HUES6 (cell line): ENCODE data around the gene SEC14L5.
A peak's percentile ranks its signal among the peaks of the same experiment; 100 is the strongest.

Experiments
- H3K27ac ChIP-seq: 2 replicates; pipeline ENCODE4 v1.7.0; 2013; ENCODE audit warnings: low read depth, mild to moderate bottlenecking, low read length, inconsistent platforms
- H3K27me3 ChIP-seq: 2 replicates; pipeline ENCODE4 v1.6.1; 2013; ENCODE audit warnings: low read length; ENCODE audit not compliant: control insufficient read depth, insufficient read depth
- H3K36me3 ChIP-seq: 2 replicates; pipeline ENCODE4 v1.6.1; 2013; ENCODE audit warnings: low read length; ENCODE audit not compliant: control insufficient read depth, insufficient read depth
- H3K4me1 ChIP-seq: 2 replicates; pipeline ENCODE4 v1.6.1; 2013; ENCODE audit warnings: low read length; ENCODE audit not compliant: control insufficient read depth, insufficient read depth
- H3K4me3 ChIP-seq: 2 replicates; pipeline ENCODE4 v1.5.1; 2013; ENCODE audit warnings: low read depth, low read length
- H3K9ac ChIP-seq: one replicate; pipeline ENCODE4 v1.6.1; 2013; ENCODE audit warnings: mild to moderate bottlenecking, low read length
- H3K9me3 ChIP-seq: 2 replicates; pipeline ENCODE4 v1.6.1; 2013; ENCODE audit warnings: low read depth, low read length; ENCODE audit not compliant: control insufficient read depth, insufficient read depth

Gene SEC14L5

GRCh38 chr16:4931381-4931780, 26.7 kb upstream of the SEC14L5 start:
- Histone ChIP-seq H3K9ac (no peak overlapping the region), H3K36me3 (peaks cover 11% of the 10 kb centered on the region), H3K27me3 (peaks cover 5% of the 10 kb centered on the region; the same call in 1 of the 2 replicates), H3K4me1 (peaks cover 10% of the 10 kb centered on the region; the same call in 1 of the 2 replicates), H3K4me3 (no peak overlapping the region), H3K9me3 (peaks cover 14% of the 10 kb centered on the region), H3K27ac (no peak overlapping the region)

- peaks cover 16% of the 10 kb centered on the region for H3K4me1 ChIP-seq
- peaks cover 14% of the 10 kb centered on the region; the same call in 1 of the 2 replicates for H3K27me3 ChIP-seq
- H3K27ac ChIP-seq, result no peak overlapping the region
- H3K9ac ChIP-seq, result no peak overlapping the region
- 0 out of 2 replicates have a peak, but pooled peaks cover 2% of the 10 kb centered on the region for H3K36me3 ChIP-seq
- no peaks in the 10 kb centered on the region for H3K9me3 ChIP-seq
- no peak overlapping the region for H3K4me3 ChIP-seq
Observed at GRCh38 chr16:4933433-4933832, 24.7 kb upstream of the SEC14L5 start.

DNA sequence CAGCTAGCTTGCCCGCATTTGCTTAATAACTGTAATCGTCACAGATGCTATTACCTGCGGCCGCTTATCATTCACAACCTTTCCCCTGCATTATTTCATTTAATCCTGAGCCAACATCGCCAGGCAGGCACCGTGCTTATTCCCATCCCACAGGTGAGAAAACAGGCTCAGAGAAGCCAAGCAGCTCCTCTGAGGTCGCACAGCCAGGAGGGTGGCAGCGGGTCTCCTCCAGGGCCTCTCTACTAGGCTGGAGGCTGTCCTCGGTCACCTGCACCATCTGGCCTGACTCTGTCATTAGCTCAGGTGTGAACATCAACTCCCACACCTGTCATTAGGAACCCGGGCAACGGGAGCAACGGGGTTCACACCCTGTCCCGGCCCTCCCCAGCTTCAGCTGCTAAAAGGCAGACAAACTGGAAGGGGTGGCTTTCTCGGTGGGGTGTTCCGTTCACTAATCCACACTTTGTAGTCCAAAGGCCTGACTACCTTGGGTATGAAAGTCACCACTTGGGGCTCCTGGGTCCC, 24.2 kb upstream of the SEC14L5 start:
- H3K9me3 ChIP-seq, result no peaks in the 10 kb centered on the region
- H3K27ac ChIP-seq, result no peak overlapping the region
- peaks cover 16% of the 10 kb centered on the region for H3K4me1 ChIP-seq
- 0 out of 2 replicates have a peak, but pooled peaks cover 2% of the 10 kb centered on the region for H3K36me3 ChIP-seq
- H3K9ac ChIP-seq, result no peak overlapping the region
- no peak overlapping the region for H3K4me3 ChIP-seq
- H3K27me3 ChIP-seq, result peaks cover 14% of the 10 kb centered on the region; the same call in 1 of the 2 replicates

DNA sequence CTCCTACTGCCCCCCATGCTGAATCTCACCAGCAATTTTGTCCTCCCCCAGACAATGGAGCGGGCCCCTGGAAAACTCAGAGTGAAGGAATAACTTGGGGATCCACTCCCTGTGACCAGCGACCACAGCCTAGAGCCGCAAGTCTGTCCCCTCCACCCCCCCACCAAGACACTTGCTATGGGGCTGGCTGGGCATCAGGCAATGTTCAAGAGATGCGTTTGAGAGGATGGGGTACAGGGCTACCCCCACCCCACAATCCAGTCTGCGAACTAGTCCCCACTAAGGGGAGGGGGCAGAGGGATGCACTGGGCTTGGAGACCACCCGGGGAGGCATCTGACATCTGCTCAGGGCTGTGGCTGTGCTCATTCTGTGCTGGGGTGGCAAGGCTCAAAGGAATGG, 23.5 kb upstream of the SEC14L5 start:
- H3K4me3 ChIP-seq, result no peak overlapping the region

DNA sequence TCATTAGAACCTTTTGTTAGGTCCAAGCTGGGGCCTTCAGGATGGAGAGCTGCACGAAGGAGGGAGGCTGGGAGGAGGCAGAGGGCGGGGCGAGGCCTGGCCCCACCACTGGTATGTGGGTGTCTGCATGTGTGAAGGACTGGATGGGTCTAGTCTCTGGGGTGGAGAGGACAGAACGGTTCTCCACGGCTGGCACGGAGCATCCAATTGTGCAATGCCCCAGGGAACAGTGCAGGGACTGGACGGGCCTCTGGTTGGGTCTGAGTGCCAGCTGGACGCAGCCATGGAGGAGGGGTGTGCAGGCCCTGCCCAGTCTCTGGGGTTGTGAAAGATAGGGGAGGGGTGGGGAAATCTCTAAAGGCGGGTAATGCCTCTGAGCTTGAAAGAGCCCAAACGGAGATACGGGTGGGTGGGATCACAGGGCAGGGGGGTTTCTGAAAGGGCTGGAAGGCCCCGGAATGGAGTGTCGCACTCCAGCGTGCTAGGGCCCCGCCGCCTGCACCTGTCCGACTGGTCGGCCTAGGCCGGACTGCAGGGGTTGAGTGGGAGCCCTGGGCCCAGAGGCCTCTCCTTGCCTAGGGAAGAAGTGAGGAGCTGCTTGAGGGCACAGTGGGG, 22.8 kb upstream of the SEC14L5 start:
- H3K36me3 ChIP-seq, result 0 out of 2 replicates have a peak, but pooled peaks cover 2% of the 10 kb centered on the region
- peaks cover 16% of the 10 kb centered on the region for H3K4me1 ChIP-seq
- H3K4me3 ChIP-seq, result peak overlapping the region; percentile 95
- H3K9me3 ChIP-seq, result no peaks in the 10 kb centered on the region
- H3K9ac ChIP-seq, result peak overlapping the region; percentile 4
- H3K27me3 ChIP-seq, result peaks cover 14% of the 10 kb centered on the region; the same call in 1 of the 2 replicates
- no peak overlapping the region for H3K27ac ChIP-seq

More for the DNA sequence above, 23.5 kb upstream of the SEC14L5 start:
- no peaks in the 10 kb centered on the region for H3K9me3 ChIP-seq
- H3K27me3 ChIP-seq, result peaks cover 14% of the 10 kb centered on the region; the same call in 1 of the 2 replicates
- peaks cover 16% of the 10 kb centered on the region for H3K4me1 ChIP-seq
- H3K9ac ChIP-seq, result no peak overlapping the region
- H3K36me3 ChIP-seq, result 0 out of 2 replicates have a peak, but pooled peaks cover 2% of the 10 kb centered on the region
- H3K27ac ChIP-seq, result no peak overlapping the region

DNA sequence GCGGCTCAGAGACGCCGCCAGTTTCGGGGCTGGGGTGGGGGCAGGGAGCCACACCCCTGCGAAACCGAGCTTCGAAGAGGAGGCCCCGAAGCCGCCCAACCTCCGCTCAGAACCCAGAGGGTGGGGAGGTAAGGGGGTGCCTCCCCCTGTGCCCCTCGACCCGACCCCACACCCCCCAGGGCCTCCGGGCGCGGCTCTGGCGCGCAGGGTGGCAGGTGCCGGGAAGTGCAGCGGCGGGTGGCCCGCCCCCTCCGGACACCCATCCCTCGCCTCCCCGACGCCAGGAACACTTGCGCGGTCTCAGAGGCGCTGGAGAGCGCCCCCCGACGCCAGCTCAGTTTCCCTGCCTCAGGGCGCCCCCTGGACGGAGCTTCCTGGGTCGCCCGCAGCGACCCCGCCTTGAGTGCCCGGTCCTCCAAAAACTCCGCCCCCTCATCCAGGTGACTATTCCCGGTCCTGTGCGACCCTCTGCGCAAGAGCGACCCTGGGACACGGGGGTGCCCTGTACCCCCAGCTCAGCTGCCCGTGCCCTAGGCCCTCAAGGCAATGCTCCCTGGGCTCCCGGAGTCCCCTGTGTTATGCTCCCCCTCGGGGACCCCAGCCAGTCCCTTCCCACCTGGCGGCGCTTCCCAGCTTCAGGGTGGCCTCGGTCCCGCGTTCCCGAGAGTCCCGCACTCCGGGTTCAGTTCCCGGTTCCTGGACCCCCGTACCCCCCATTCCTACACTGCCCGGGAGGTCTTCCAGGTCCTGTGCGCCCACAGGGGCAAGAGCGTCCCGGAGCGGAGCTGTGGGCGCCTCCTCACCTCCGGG, 21.7 kb upstream of the SEC14L5 start:
- H3K27me3 ChIP-seq, result peaks cover 14% of the 10 kb centered on the region; the same call in 1 of the 2 replicates

GRCh38 chr16:4936991-4937781, 20.9 kb upstream of the SEC14L5 start, which contains the start of gene PPL:
Gene PPL, minus strand, starts transcription at chr16:4937148. Its CDS starts 103 bp downstream, at chr16:4937045.
- no peaks in the 10 kb centered on the region for H3K9me3 ChIP-seq
- H3K4me3 ChIP-seq, result peak within 1 kb of the TSS; percentile 95
- peak within 1 kb of the TSS; percentile 61; the same call in 1 of the 2 replicates for H3K27ac ChIP-seq
- peaks cover 24% of the 10 kb centered on the region for H3K4me1 ChIP-seq
- peaks cover 14% of the 10 kb centered on the region; the same call in 1 of the 2 replicates for H3K27me3 ChIP-seq
- peak within 1 kb of the TSS; percentile 87 for H3K9ac ChIP-seq
- 0 out of 2 replicates have a peak, but pooled peaks cover 2% of the 10 kb centered on the region for H3K36me3 ChIP-seq

More for the DNA sequence above, 21.7 kb upstream of the SEC14L5 start:
- Histone ChIP-seq H3K4me1 (peaks cover 24% of the 10 kb centered on the region), H3K36me3 (0 out of 2 replicates have a peak, but pooled peaks cover 2% of the 10 kb centered on the region), H3K9ac (peak overlapping the region; percentile 87), H3K9me3 (no peaks in the 10 kb centered on the region), H3K4me3 (peak overlapping the region; percentile 95), H3K27ac (peak overlapping the region; percentile 61; the same call in 1 of the 2 replicates)

- H3K9ac ChIP-seq, result no peak overlapping the region
Observed at GRCh38 chr16:4937782-4938682, 20.1 kb upstream of the SEC14L5 start.

GRCh38 chr16:4938683-4939030, 19.5 kb upstream of the SEC14L5 start:
- no peak overlapping the region for H3K27ac ChIP-seq
- H3K36me3 ChIP-seq, result 0 out of 2 replicates have a peak, but pooled peaks cover 2% of the 10 kb centered on the region
- H3K4me1 ChIP-seq, result peaks cover 37% of the 10 kb centered on the region
- no peak overlapping the region for H3K9ac ChIP-seq
- H3K9me3 ChIP-seq, result no peaks in the 10 kb centered on the region
- H3K27me3 ChIP-seq, result peaks cover 14% of the 10 kb centered on the region; the same call in 1 of the 2 replicates
- H3K4me3 ChIP-seq, result no peak overlapping the region

More at GRCh38 chr16:4937782-4938682, 20.1 kb upstream of the SEC14L5 start:
- H3K4me3 ChIP-seq, result peak overlapping the region; percentile 95
- H3K4me1 ChIP-seq, result peaks cover 31% of the 10 kb centered on the region
- no peak overlapping the region for H3K27ac ChIP-seq
- H3K27me3 ChIP-seq, result peaks cover 14% of the 10 kb centered on the region; the same call in 1 of the 2 replicates
- H3K36me3 ChIP-seq, result 0 out of 2 replicates have a peak, but pooled peaks cover 2% of the 10 kb centered on the region
- no peaks in the 10 kb centered on the region for H3K9me3 ChIP-seq
